Gastroesophageal sphincter (tissue), 3 donors: Measurements from ENCODE around the gene GMIP.

Experiments used
- CTCF ChIP-seq, 4 experiments: fragments of 200-600 bp in 2 of 4; fragments of 450-650 bp in 2 of 4; sonication (generic) in 1 of 4; IDR thresholded peaks; one replicate each; pipeline ENCODE4 v1.5.1; 2017 to 2019; ENCODE audit warnings: antibody characterized with exemption in 4 of 4, mild to moderate bottlenecking in 2 of 4, moderate library complexity in 2 of 4
- EP300 ChIP-seq: sonication (generic); formaldehyde crosslinking; IDR thresholded peaks from one replicate; pipeline ENCODE4 v1.6.1; 2017; ENCODE audit warnings: antibody characterized with exemption, mild to moderate bottlenecking
- POLR2A ChIP-seq, 2 donors: fragments of 450-650 bp; IDR thresholded peaks; one replicate each; pipeline ENCODE4 v1.6.1; 2017; ENCODE audit warnings: antibody characterized with exemption in 2 of 2, mild to moderate bottlenecking in 2 of 2, moderate library complexity in 1 of 2
- POLR2AphosphoS5 ChIP-seq: sonication (generic); formaldehyde crosslinking; IDR thresholded peaks from one replicate; pipeline ENCODE4 v1.6.1; 2017; ENCODE audit warnings: antibody characterized with exemption

GRCh38 chr19:19633711-19634515 lies 9.5 kb downstream of the GMIP start:
- TF ChIP-seq POLR2AphosphoS5 (no peak), CTCF (IDR thresholded peaks at IDR 0.05) (no peak), EP300 (no peak), POLR2A (IDR thresholded peaks at IDR 0.05) (no peak)
